ENCODE measurements around the gene TCL1A.

Gene TCL1A

DNA sequence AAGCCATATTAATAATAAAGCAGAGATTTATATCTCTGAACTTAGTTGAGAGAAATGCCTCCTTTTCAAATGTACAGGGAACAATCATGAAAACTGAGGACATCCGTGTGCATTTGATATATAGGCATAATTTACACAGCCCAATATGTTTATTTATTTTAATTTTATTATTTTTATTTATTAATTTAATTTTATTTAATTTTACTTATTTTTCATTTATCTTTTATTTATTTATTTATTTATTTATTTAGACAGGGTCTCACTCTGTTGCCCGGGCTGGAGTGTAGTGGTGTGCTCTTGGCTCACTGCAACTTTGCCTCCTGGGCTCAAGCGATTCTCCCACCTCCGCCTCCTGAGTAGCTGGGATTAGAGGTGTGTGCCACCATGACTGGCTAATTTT, 8.4 kb downstream of the TCL1A start:
- no peak for DNase-seq

DNA sequence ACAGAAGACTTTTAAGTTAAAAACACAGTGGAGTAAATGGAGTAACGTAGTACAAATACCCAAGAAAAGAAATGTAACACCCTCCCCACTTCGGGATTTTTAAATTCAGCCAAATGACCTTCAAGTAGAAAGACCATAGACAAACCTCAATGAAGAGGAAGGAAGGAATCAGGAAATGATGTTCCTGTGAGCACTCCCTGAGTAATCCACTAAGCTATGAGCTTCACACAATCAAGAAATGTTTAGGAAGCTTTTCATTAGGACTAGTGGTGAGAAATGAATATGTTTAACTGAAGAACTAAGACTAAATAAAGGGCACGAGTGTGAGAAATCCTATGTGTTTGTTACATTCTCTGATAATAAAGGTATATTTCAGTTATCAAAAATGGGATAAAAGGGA, 10.1 kb downstream of the TCL1A start:
- no peak for DNase-seq

DNA sequence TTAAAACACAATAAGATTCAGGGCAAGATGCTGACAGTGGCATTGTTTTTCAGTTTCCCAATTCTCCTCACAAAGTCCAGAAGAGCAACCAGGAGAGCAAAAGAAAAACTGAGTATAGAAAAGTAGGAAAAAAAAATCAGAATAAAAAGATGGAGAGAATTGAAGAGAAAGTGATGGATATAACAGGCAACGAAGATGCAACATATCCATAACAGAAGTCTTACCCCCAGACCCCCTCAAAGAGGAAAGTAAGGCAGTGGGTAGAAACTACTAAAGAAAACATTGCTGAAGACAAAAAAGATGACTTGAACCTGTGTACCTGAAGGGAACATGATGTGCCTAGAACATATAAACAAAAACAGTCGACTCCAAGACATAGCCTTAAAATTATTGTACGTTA, 10.6 kb downstream of the TCL1A start:
- DNase-seq = no peak

DNA sequence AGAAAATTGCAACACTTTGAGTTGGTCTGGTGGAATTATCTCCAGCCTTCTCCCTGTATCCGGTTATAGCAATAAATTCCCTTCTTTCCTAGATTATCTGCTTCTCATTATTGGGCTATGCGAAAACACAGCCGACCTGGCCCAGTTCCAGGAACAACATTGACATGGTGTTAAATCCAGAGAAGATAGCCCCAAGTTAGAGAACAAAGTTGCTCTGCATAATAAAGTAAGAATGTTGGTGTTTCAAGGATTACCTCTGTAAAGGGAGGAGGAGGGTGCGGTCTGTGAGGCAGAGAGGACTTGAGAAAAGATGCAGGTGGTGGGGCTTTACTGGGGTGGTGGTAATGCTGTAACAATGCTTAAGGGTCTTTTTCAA, 12.1 kb downstream of the TCL1A start:
- DNase-seq = no peak

DNA sequence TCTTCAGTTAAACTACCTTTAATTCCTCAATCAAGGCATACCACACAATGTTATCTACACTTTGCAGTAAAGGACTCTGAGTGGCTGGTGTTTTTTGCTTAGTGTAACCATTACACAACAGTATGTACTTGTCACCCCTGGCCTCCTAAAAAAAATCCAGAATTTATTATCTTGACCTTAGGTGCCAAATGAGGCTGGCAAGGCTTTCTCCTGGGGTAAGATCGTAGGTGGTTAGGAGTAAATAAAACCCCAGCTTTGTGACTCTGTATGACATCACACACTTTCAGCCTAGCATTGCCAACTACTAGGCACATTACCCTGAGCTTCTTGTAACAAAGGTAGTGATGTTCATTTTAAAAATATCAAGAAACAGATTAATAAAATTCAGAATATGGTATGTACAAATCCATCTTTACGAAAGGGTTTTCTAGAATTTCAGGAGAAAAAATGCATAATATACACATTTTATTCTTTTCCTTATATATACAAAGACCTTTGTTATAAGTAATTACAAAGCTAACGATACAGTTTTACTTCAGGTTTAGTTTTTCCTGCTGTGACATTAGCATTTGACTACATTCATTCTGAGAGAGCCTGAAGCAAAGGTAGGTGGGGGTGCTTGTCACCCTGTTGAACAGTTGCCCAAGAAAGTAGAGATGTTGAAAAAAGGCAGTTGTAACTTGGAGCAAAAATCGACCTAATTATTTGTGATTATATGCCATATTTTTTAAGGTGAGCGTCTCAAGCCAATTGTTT, 13.5 kb downstream of the TCL1A start:
- no peak for DNase-seq

DNA sequence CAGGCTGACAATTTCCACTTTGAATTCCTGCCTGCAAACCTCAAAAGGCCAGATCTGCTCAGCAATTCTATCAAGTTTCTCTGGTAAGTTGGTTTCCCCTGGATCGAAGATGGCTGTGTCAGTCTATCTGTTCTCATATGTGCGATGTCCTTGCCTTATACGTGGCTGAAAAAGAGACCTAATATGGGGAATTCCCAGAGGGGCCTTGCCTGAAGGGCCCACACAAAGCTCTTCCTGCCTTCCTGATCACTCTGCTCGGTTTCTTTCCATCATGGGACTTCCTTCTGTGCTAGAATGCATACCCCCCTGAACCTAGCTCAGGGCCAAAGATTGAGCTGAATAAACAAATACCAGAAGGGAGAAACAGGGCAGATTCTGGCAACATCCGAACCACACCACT, 14.5 kb downstream of the TCL1A start:
- DNase-seq = no peak

DNA sequence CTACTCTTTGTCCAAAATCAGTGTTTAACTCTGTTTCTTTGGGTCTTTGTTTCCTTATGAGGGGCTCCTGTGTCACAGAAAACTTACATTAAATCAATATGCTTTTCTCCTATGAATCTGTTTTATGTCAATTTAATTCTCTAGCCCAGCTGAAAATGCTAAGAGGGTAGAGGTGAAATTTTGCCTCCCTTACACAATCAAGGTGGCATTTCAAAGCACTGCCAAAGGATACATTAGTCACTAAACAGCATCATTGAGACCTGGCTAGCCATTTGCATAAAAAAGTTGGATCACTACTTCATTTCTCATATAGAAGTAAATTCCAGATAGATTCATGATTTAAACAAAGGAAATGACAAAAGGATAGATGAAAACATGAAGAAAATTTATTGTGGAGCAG, 15.6 kb downstream of the TCL1A start:
- DNase-seq = no peak

DNA sequence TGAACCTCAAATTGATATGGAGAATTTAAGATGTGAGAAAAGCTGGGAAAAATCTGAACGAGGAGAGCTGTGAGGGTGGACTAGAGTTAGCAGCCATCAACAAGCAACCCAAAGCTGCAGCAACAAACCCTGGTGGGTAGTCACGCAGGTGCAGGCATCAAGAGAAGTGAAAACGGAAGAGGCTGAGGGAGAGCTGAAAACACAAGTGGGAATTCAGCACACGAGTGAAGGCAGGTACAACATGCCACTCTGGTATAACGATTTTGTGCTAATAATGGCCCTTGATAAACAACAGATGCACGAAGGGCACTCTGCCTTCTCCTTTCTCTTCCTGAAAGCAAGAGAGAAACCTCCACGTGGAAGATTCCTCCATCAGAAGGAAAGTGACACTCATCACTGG, 16.2 kb downstream of the TCL1A start:
- no peak for DNase-seq

DNA sequence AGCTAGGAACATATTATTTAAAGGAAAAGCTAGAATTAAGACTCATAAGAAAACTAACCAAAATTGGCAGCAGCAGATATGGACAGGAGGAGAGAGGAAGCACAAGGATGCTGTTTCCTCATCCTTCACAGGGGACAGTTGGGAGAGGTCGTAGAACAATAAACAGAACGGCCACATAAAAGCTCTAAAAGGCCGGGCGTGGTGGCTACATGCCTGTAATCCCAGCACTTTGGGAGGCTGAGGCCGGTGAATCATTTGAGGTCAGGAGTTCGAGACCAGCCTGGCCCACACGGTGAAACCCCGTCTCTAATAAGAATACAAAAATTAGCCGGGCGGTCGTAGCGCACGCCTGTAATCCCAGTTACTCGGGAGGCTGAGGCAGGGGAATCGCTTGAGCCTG, 17.2 kb downstream of the TCL1A start:
- DNase-seq = no peak

DNA sequence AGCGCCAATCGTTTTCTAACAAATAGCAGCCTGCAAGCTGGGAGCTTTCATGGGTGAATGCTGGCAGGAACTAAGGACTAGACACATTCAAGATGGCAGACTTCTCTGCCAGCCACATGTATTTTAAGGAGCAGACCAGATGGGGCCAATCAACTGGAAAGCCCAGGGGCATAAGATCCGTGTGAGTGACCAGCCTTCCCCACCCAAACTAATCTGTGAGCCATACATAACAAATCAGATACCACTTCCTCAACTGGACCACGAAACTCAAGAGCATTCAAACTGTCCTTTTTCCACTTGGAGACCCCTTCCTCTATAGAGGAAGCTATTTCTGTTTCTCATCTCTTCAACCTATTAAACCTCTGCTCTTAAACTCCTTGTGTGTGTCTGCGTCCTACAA, 18.0 kb downstream of the TCL1A start:
- no peak for DNase-seq

DNA sequence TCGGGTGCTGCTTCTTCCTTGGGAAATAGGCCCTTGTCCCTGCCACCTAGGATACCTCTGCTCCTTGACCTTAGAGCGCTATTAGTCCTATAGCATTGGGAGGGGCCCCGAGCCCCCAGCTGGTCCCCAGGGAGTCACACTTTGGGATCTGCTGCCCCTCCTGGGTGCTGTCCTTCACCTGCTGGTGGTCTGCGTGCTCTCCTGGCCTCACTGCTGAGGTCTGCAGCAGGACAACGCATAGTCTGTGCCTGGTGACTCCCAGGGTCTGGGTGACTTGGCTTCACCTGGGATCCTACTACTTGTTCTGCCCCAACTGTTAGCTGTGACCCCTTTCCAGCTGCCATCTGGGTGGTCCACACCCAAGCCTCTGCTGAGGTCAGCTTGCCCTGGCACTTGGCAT, 18.9 kb downstream of the TCL1A start:
- DNase-seq = no peak

DNA sequence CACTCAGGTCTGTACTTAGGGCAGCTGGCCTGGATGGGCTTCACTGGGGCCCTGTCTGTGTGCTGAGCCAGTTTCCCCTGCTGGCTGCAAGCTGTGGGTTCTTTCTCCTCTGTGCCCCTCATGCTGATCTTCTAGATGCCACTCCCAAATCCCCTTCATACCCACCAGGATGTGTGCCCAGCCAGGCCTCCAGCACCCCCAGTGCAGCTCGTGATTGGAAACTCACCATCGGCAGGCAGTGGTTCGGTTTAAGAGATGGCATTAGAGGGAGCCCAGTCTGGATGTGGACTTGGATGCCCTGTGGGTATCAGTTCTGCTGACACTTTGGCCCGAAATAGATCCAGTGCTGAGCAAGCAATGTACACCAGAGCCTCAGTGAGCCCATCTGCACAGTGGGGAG, 21.8 kb downstream of the TCL1A start:
- no peak for DNase-seq

DNA sequence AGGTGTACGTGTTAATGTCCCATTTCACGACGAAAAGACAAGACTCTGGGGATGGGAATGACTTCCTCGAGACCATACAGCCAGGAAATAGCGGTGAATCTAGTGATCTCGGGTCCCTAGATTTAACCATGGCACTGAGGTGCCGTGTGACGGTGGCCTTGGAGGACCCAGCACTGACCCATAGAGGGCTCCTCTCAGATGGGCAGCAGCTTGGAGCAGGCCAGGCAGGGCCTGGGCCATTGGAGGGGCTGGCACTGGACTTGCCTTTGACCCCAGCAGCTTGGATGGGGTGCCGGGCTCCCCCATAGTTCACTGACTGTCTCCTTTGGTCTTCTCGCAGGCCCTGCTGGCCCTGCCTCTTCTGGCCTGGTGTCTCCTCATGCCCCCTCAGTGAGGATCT, 22.3 kb downstream of the TCL1A start:
- DNase-seq = no peak

DNA sequence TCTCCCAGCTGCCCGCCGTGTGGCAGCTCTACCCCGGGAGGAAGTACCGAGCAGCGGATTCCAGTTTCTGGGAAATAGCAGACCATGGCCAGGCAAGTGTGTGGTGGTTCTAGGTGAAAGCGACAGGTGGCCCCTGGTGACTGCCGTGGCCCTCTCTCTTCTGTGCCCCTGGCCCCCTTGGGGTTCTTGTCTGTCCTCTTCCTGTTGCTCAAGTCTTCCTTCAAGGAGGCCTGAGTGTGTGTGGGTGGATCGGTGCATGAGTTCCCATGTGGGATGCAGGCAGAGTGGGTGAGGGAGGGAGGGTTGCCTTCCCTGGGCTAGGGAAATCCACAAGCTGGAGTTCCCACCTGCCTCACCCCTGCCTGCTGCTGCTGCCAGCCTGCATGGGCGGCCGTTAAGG, 23.1 kb downstream of the TCL1A start:
- DNase-seq = no peak

DNA sequence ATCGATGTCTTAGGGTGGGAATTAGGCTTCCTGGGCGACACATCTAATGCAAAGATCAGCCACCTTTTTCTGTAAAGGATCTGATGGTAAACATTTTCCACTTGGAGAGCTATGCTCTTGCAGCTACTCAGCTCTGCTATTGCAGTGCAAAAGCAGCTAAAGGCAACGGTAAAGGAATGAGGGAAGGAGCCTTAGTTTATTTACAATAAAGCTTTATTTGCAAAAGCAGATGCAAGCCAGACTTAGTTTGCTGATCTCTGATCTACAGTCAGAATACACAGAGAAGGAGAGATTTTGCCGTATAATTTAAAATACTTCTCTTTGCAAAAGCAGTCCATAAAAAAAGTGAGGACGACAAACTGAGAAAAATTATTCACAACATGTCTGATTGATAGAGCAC, 24.5 kb downstream of the TCL1A start:
- DNase-seq = no peak

DNA sequence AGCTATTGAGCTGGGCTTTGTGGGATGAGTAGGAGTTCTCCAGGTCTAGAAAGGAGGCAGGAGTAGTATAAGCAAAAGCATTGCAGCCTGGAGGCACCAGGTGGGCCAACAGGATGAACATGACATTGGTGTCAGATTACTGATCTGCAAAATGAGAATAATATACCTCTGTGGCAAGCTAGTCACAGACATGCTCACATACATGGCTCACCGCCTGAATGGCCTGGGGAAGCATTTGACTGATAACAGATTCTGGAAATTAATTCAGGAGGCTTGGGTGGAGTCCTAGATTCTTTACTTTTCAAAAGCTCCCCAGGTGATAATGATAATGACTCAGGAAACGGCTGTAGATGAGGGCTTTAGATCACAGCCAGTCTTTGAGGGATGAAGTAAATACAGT, 27.0 kb downstream of the TCL1A start:
- no peak for DNase-seq

DNA sequence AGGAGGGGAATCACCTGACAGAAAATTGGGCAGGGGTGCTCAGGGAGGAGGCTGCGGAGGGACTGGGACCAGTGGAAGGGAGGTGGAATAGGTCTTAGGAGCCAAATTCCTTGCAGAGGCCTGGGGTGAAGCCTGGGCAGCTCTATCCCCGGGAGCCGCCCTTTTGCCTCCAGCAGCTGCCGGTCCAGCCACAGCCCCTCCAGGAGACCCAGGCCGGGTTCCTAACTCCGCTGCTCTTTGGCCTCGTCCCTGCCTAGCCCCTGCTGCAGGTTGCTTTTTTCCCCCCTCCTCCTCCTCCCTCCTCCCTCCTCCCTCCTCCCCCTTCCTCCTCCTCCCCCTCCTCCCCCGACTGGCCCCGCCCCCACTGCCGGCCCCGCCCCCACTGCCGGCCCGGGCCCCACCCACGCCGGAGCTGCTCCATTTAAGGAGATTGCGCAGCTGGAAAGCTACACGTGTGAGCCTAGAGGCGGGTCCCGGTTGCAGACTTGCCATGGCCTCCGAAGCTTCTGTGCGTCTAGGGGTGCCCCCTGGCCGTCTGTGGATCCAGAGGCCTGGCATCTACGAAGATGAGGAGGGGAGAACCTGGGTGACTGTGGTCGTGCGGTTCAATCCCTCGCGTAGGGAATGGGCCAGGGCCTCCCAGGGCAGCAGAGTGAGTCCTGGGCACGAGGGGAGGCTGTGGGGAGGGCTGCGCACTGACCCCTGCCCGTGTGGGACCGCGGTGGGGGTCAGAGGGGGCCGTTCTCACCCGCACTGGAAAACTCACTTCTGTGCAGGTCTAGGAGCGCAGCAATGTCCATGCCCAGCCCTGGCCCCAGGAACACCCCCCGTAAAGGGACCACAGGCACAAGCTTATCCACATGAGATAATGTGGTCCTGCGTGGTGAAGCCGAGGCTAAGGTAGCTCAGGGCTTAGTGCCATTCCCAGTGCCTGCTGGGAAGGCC, 27.7 kb downstream of the TCL1A start, which contains the start of gene TCL1B:
Gene TCL1B, plus strand, starts transcription at position 449 of the 945 bp plus-strand sequence. Its CDS starts 42 bp downstream, at position 491.
- DNase-seq = no peak

DNA sequence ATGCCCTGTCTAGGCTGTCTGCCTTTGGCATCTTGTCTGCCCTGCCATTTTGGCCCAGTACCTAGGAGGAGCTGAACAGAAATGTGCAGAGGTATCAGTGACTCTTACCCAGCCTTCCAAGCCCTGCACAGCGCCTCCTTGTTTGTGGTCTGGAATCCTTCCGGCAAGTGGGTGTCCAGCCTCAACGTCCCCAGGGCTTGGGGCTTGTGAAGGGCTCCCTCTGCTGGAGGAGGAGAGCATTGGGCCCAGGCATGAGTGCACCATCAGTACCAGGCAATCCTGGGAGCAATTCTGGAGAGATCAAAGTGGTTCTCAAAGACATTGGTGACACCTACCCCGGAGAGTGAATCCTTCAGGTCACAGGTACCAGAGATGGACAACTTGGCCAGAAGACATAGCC, 30.1 kb downstream of the TCL1A start:
- no peak for DNase-seq

DNA sequence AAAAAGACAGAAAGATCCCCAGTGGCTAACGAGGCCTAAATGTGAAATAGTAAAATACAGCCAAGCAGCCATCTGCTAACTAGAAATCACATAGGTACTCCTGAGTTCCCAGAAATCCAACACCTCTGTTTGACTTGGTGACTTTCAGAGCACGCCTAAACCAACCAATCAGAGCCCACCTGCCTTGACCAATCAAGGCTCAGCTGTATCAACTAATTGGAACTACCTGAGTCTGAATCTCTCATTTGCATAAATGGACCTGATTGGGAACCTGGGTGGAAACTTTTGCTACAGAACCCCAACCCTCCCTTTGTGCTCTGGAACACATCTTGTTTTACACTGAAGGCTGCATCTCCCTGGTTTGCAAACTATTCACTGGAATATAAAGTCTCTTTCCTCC, 32.8 kb downstream of the TCL1A start:
- no peak for DNase-seq

DNA sequence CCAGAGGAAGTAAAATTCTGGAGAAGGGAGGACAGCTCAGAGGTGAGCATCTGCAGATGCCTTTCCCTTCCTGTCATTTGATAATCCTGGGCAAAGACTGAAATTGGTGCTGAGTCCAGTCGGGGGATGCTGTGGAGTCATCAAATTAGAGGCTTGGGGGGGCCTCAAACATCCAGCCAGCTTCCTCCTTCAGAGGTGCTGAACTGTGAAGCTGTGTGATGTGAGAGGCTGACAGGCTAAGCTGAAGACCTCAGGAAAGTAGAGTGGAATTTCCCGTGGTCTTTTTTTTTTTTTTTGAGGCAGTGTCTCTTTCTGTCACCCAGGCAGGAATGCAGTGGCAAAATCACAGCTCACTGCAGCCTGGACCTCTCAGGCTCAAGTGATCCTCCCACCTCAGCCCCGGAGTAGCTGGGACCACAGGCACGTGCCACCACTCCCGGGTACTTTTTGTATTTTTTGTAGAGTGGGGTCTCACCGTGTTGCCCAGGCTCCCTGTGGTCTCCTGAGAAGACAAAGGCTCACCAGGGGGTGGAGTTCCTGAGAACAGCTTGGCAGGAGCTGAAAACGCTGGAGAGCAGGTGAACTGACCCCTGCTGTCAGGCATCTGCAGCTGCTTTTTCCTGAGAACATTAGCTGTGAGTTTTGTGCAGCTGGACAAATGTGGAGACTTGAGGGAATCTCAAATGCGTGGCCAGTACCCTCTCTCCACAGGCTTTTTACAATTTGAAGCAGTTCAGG, 33.8 kb downstream of the TCL1A start:
- no peak for DNase-seq

DNA sequence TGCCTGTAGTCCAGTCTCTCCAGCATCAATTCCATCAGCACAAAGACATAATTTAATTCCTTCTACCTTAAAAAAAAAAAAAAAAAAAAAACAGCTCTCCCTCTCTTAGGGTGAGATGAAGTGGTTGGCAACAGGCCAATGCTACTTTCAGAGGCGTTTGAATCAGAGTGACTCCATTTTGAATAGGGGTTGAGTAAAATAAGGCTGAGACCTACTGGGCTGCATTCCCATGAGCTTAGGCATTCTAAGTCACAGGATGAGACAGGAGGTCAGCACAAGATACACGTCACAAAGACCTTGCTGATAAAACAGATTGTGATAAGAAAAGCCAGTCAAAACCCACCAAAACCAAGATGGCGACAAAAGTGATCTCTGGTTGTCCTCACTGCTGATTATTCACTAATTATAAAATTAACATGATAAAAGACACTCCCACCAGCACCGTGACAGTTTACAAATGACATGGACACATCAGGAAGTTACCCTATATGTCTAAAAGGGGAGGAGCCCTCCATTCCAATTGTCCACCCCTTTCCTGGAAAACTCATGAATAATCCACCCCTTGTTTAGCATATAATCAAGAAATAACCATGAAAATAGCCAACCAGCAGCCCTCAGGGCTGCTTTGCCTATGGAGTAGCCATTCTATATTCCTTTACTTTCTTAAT, 34.6 kb downstream of the TCL1A start:
- DNase-seq = no peak
